Lung (tissue), 12 donors: ENCODE measurements around the gene NFE2L1. TPM values are rescaled to one million over a fixed set of nuclear protein-coding genes. Genes with fewer than 3 reads are reported as not detected.

Source experiments
- ATAC-seq: fragments of 200-7000 bp; cut with Tn5 transposase; one replicate; pipeline ENCODE4 v1.9.1; 2020; ENCODE audit warnings: moderate number of reproducible peaks; ENCODE audit not compliant: insufficient read depth, low FRiP score
- DNase-seq, 3 donors: peaks; one replicate each; pipeline ENCODE4 v3.0.0-alpha.2; 2013 to 2017
- H3K27ac ChIP-seq, 2 donors: one replicate each; pipeline ENCODE4 v1.5.1; 2013; ENCODE audit warnings: mild to moderate bottlenecking in 2 of 2, moderate library complexity in 2 of 2, control low read depth in 1 of 2, inconsistent platforms in 1 of 2, low read depth in 1 of 2, low read length in 1 of 2
- H3K27me3 ChIP-seq, 3 donors: one replicate each; pipeline ENCODE4 v1.5.1; 2013; ENCODE audit warnings: low read length in 2 of 3; ENCODE audit not compliant: control insufficient read depth in 3 of 3, insufficient read depth in 3 of 3
- H3K36me3 ChIP-seq, 4 donors: one replicate each; pipeline ENCODE4 v1.5.1; 2013; ENCODE audit warnings: low read length in 4 of 4, mild to moderate bottlenecking in 1 of 4, moderate library complexity in 1 of 4; ENCODE audit not compliant: control insufficient read depth in 4 of 4, insufficient read depth in 4 of 4
- H3K4me1 ChIP-seq, 5 donors: one replicate each; pipeline ENCODE4 v1.5.1; 2013; ENCODE audit warnings: low read length in 5 of 5, mild to moderate bottlenecking in 2 of 5, moderate library complexity in 1 of 5; ENCODE audit not compliant: control insufficient read depth in 5 of 5, insufficient read depth in 5 of 5
- H3K4me3 ChIP-seq: one replicate; pipeline ENCODE4 v1.5.1; 2013; ENCODE audit warnings: mild to moderate bottlenecking, control low read depth, moderate library complexity
- H3K9ac ChIP-seq, 2 donors: one replicate each; pipeline ENCODE4 v1.5.1; 2013; ENCODE audit warnings: low read length in 2 of 2, control low read depth in 1 of 2; ENCODE audit not compliant: insufficient read depth in 1 of 2
- H3K9me3 ChIP-seq, 4 donors: one replicate each; pipeline ENCODE4 v1.5.1; 2013; ENCODE audit warnings: low read length in 3 of 4, mild to moderate bottlenecking in 1 of 4, moderate library complexity in 1 of 4; ENCODE audit not compliant: control insufficient read depth in 4 of 4, insufficient read depth in 3 of 4
- WGBS, 2 donors: extraction: QIAGEN DNeasy Blood & Tissue Kit; methylation state at CpG; one replicate each; pipeline ENCODE4 v1.1.7; 2013; 5-methylcytosine and 5-hydroxymethylcytosine counted together
- polyA plus RNA-seq, 2 donors: library from polyadenylated mRNA; stranded (reverse); fragments of 200-250 nt; gene quantifications; one replicate each; pipeline ENCODE4 v1.2.1, GENCODE V29; 2013
- total RNA-seq, 2 donors: library from RNA; depleted of rRNA in 1 of 2; stranded (reverse); fragments of >200 nt in 1 of 2; gene quantifications; one replicate each; pipeline ENCODE4 v1.2.1, GENCODE V29; 2014 to 2021
- TF ChIP-seq, protein P1 (sequence below): IDR thresholded peaks from 2 replicates; pipeline ENCODE4 v1.5.1; 2012; ENCODE audit warnings: mild to moderate bottlenecking; ENCODE audit errors: control extremely low read depth, extremely low read depth
- donor health status: control.
- donor health status: control.
- donor health status: Bipolar disorder and iron deficiency.
- donor health status: healthy.
- donor health status: DM: yes; HTN: yes; CAD: no.

The NFE2L1 gene
- total and polyA plus RNA-seq, 4 donors: 68.8 to 135 (median 87.1) TPM

GRCh38 chr17:48058393-48059124 is 10.4 kb downstream of the NFE2L1 start:
- H3K9ac ChIP-seq: no peak overlapping the region
- 86 to 89% methylated on average over 11 of the region's 11 CpGs for WGBS, 2 donors
- ATAC-seq: no peak
- no peak for DNase-seq
- no peak overlapping the region for H3K27ac ChIP-seq
- H3K4me3 ChIP-seq: no peak overlapping the region
- peaks cover 4 to 21% (median 8%) of the 10 kb centered on the region in 5 donors for H3K4me1 ChIP-seq
- H3K9me3 ChIP-seq: no peaks in the 10 kb centered on the region
- H3K27me3 ChIP-seq: no peaks in the 10 kb centered on the region
- TF ChIP-seq, protein P1, sequence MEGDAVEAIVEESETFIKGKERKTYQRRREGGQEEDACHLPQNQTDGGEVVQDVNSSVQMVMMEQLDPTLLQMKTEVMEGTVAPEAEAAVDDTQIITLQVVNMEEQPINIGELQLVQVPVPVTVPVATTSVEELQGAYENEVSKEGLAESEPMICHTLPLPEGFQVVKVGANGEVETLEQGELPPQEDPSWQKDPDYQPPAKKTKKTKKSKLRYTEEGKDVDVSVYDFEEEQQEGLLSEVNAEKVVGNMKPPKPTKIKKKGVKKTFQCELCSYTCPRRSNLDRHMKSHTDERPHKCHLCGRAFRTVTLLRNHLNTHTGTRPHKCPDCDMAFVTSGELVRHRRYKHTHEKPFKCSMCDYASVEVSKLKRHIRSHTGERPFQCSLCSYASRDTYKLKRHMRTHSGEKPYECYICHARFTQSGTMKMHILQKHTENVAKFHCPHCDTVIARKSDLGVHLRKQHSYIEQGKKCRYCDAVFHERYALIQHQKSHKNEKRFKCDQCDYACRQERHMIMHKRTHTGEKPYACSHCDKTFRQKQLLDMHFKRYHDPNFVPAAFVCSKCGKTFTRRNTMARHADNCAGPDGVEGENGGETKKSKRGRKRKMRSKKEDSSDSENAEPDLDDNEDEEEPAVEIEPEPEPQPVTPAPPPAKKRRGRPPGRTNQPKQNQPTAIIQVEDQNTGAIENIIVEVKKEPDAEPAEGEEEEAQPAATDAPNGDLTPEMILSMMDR: no peak
- peaks cover 23 to 67% (median 50%) of the 10 kb centered on the region in 4 donors for H3K36me3 ChIP-seq

DNA sequence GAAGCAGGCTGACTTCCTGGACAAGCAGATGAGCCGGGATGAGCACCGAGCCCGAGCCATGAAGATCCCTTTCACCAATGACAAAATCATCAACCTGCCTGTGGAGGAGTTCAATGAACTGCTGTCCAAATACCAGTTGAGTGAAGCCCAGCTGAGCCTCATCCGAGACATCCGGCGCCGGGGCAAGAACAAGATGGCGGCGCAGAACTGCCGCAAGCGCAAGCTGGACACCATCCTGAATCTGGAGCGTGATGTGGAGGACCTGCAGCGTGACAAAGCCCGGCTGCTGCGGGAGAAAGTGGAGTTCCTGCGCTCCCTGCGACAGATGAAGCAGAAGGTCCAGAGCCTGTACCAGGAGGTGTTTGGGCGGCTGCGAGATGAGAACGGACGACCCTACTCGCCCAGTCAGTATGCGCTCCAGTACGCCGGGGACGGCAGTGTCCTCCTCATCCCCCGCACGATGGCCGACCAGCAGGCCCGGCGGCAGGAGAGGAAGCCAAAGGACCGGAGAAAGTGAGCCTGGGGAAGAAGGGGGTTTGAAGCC is 11.0 kb downstream of the NFE2L1 start:
- H3K36me3 ChIP-seq: peaks cover 23 to 65% (median 50%) of the 10 kb centered on the region in 4 donors
- DNase-seq: no peak
- H3K9me3 ChIP-seq: no peaks in the 10 kb centered on the region
- no peak for ATAC-seq
- TF ChIP-seq, protein P1: no peak
- peaks cover 0 to 14% (median 6%) of the 10 kb centered on the region in 5 donors for H3K4me1 ChIP-seq
- no peak overlapping the region for H3K4me3 ChIP-seq
- no peak overlapping the region for H3K9ac ChIP-seq
- H3K27me3 ChIP-seq: no peaks in the 10 kb centered on the region
- no peak overlapping the region for H3K27ac ChIP-seq
- WGBS, 2 donors: 95% methylated on average over 32 of the region's 32 CpGs

GRCh38 chr17:48060249-48060648 is 12.1 kb downstream of the NFE2L1 start:
- H3K9ac ChIP-seq: no peak overlapping the region

More at GRCh38 chr17:48060249-48060648, 12.1 kb downstream of the NFE2L1 start:
- DNase-seq: no peak
- Histone ChIP-seq H3K27me3 (no peaks in the 10 kb centered on the region), H3K27ac (no peak overlapping the region), H3K36me3 (peaks cover 28 to 61% (median 51%) of the 10 kb centered on the region in 4 donors), H3K4me1 (peaks cover 0 to 6% (median under 1%) of the 10 kb centered on the region in 5 donors), H3K9me3 (no peaks in the 10 kb centered on the region), H3K4me3 (no peak overlapping the region)
- 65 to 66% methylated on average over 7 of the region's 7 CpGs for WGBS, 2 donors
- ATAC-seq: no peak
- TF ChIP-seq, protein P1: no peak
